HEK293T (cell line): ENCODE data around the gene CRYBA2.

Experiments
- CTCF ChIA-PET: fragments of 350-600 bp; formaldehyde crosslinking; extraction: SDS; loops from one replicate; lab custom pipeline; 2021; ENCODE audit warnings: antibody characterized with exemption, inconsistent platforms; lab: Yijun Ruan, JAX
- POLR2A ChIA-PET: fragments of 350-600 bp; formaldehyde crosslinking; extraction: SDS; loops from one replicate; lab custom pipeline; 2020; ENCODE audit warnings: antibody characterized with exemption, inconsistent platforms; lab: Yijun Ruan, JAX
- DNase-seq: peaks from one replicate; pipeline ENCODE4 v3.0.0; 2012; ENCODE audit warnings: mixed read lengths; ENCODE audit errors: extremely low spot score
- ARNT ChIP-seq: fragments of 450-650 bp; IDR thresholded peaks from 2 replicates; pipeline ENCODE4 v1.6.1; 2017; ENCODE audit warnings: mild to moderate bottlenecking
- BHLHE40 ChIP-seq: fragments of 450-650 bp; IDR thresholded peaks from 2 replicates; pipeline ENCODE4 v1.6.1; 2016; ENCODE audit warnings: mild to moderate bottlenecking, moderate library complexity, borderline replicate concordance
- CTBP1 ChIP-seq: fragments of 450-650 bp; IDR thresholded peaks from 2 replicates; pipeline ENCODE4 v1.6.1; 2016; ENCODE audit warnings: borderline replicate concordance
- ELF4 ChIP-seq: fragments of 450-650 bp; IDR thresholded peaks from 2 replicates; pipeline ENCODE4 v1.6.1; 2017; ENCODE audit warnings: antibody characterized with exemption
- FOXA1 ChIP-seq: fragments of 450-650 bp; IDR thresholded peaks from 2 replicates; pipeline ENCODE4 v1.6.1; 2016; ENCODE audit warnings: mild to moderate bottlenecking
- FOXK2 ChIP-seq: fragments of 450-650 bp; IDR thresholded peaks from 2 replicates; pipeline ENCODE4 v1.6.1; 2016; ENCODE audit warnings: mild to moderate bottlenecking
- FOXM1 ChIP-seq: fragments of 450-650 bp; IDR thresholded peaks from 2 replicates; pipeline ENCODE4 v1.6.1; 2017; ENCODE audit warnings: mild to moderate bottlenecking, borderline replicate concordance
- HDGF ChIP-seq: fragments of 450-650 bp; IDR thresholded peaks from 2 replicates; pipeline ENCODE4 v1.6.1; 2017; ENCODE audit warnings: antibody characterized with exemption, borderline replicate concordance
- L3MBTL2 ChIP-seq: fragments of 450-650 bp; conservative IDR thresholded peaks from 2 replicates; pipeline ENCODE4 v1.6.1; 2016; ENCODE audit warnings: mild to moderate bottlenecking
- LEF1 ChIP-seq: fragments of 450-650 bp; IDR thresholded peaks from 2 replicates; pipeline ENCODE4 v1.6.1; 2017; ENCODE audit warnings: mild to moderate bottlenecking, borderline replicate concordance
- NFRKB ChIP-seq: fragments of 450-650 bp; IDR thresholded peaks from 2 replicates; pipeline ENCODE4 v1.6.1; 2016; ENCODE audit warnings: mild to moderate bottlenecking, moderate library complexity
- SP1 ChIP-seq: fragments of 450-650 bp; IDR thresholded peaks from 2 replicates; pipeline ENCODE4 v1.6.1; 2017
- SUZ12 ChIP-seq: fragments of 450-650 bp; IDR thresholded peaks from 2 replicates; pipeline ENCODE4 v1.6.1; 2016; ENCODE audit warnings: mild to moderate bottlenecking
- TARDBP ChIP-seq: fragments of 450-650 bp; IDR thresholded peaks from 2 replicates; pipeline ENCODE4 v1.6.1; 2016
- ZNF384 ChIP-seq: fragments of 450-650 bp; IDR thresholded peaks from 2 replicates; pipeline ENCODE4 v1.6.1; 2016
- TF ChIP-seq, protein P1 (sequence below): fragments of 450-650 bp; IDR thresholded peaks from 2 replicates; pipeline ENCODE4 v1.6.1; 2016

The CRYBA2 gene

GRCh38 chr2:218999881-219000568 lies 6.8 kb upstream of the CRYBA2 start:
- TF ChIP-seq FOXA1 (no peak), SUZ12 (no peak), NFRKB (no peak), FOXK2 (no peak), L3MBTL2 (no peak), SP1 (no peak), CTBP1 (no peak), BHLHE40 (no peak), LEF1 (no peak), ARNT (no peak)
- TF ChIP-seq, protein P1, sequence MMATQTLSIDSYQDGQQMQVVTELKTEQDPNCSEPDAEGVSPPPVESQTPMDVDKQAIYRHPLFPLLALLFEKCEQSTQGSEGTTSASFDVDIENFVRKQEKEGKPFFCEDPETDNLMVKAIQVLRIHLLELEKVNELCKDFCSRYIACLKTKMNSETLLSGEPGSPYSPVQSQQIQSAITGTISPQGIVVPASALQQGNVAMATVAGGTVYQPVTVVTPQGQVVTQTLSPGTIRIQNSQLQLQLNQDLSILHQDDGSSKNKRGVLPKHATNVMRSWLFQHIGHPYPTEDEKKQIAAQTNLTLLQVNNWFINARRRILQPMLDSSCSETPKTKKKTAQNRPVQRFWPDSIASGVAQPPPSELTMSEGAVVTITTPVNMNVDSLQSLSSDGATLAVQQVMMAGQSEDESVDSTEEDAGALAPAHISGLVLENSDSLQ, result no peak
- ChIA-PET POLR2A (no interaction called here), CTCF (interaction anchor here (0.8 to 1.0 kb wide), 2 partner anchors 19 to 20 kb away, joined by 3 read pairs; no protein-coding TSS in a partner anchor)
- no peak for DNase-seq

DNA sequence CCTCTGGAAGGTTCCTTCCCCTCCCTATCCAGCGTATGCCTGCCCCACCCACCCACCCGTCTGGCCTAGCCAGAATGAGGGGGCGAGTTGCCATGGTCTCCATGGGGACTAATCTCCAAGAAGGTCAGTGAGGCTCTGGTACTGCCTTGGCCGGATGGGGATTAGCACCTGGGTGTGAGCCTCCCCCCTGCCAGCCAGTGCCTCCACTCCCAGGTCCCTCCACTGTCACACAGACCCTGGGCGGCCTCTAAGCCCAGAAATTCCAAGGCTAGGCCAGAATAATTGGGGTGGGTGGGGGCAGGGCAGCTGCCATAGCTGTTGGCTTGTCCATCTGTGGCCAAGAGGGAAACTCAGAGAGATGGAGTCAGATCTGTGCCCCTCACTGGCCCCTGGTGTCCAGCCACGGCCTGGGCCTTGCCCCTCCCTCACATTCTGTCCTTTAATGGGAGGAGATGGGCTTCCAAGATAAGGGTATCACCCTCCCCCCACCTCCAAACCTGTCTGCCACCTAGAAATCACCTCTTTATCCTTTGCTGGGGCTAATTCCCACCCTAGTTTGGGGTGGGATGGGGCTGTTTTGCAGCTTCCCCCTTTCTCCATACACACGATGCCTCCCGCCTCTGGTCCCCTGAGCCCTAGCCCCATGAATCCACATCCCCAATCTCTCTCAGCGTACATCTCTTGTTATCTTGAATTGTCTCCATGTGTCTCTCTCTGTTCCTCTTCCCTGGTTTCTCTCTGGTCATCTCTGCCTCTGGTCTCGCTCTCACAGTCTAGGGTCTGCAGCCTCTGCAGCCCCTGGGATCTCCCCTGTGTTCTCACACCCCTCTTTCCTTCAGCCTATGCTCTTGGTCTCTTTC lies 6.0 kb upstream of the CRYBA2 start:
- CTCF ChIA-PET, result interaction anchor here (0.8 kb wide), 1 partner anchor 18 kb away, joined by 3 read pairs; no protein-coding TSS in a partner anchor
- no peak for DNase-seq
- TF ChIP-seq, protein P1, result no peak
- TF ChIP-seq SUZ12 (no peak), CTBP1 (no peak), FOXM1 (no peak), FOXK2 (no peak), ELF4 (no peak), HDGF (no peak), BHLHE40 (no peak), L3MBTL2 (no peak), LEF1 (no peak), NFRKB (no peak), SP1 (no peak), ZNF384 (no peak), FOXA1 (no peak), TARDBP (no peak), ARNT (no peak)
- POLR2A ChIA-PET, result interaction anchor here (0.7 kb wide), 1 partner anchor 448 kb away, joined by 3 read pairs; no protein-coding TSS in a partner anchor

GRCh38 chr2:218998414-218999002 lies 5.3 kb upstream of the CRYBA2 start:
- ChIA-PET POLR2A (interaction anchor here (0.7 kb wide), 1 partner anchor 448 kb away, joined by 3 read pairs; no protein-coding TSS in a partner anchor), CTCF (no interaction called here)
- no peak for TF ChIP-seq TARDBP
- no peak for TF ChIP-seq CTBP1
- TF ChIP-seq NFRKB, result no peak
- TF ChIP-seq BHLHE40, result no peak
- TF ChIP-seq SUZ12, result no peak
- no peak for TF ChIP-seq FOXM1
- TF ChIP-seq, protein P1, result no peak
- DNase-seq, result no peak

- ChIA-PET CTCF (interaction anchor here (1.3 kb wide), 1 partner anchor 18 kb away, joined by 3 read pairs; no protein-coding TSS in a partner anchor), POLR2A (no interaction called here)
- DNase-seq, result no peak
- TF ChIP-seq ARNT, result no peak
- no peak for TF ChIP-seq ELF4
- TF ChIP-seq, protein P1, result no peak
- no peak for TF ChIP-seq L3MBTL2
- TF ChIP-seq ZNF384, result no peak
- TF ChIP-seq SUZ12, result no peak
- TF ChIP-seq LEF1, result no peak
- no peak for TF ChIP-seq FOXK2
- no peak for TF ChIP-seq BHLHE40
- no peak for TF ChIP-seq SP1
These were observed 4.5 kb upstream of the CRYBA2 start for GRCh38 chr2:218997731-218998130.

GRCh38 chr2:218996937-218997336 lies 3.7 kb upstream of the CRYBA2 start:
- TF ChIP-seq ZNF384, result no peak
- no peak for TF ChIP-seq CTBP1
- no peak for TF ChIP-seq LEF1
- no peak for TF ChIP-seq ARNT
- no peak for TF ChIP-seq SP1
- no peak for TF ChIP-seq SUZ12
- TF ChIP-seq, protein P1, result no peak
- no peak for TF ChIP-seq TARDBP
- TF ChIP-seq FOXA1, result no peak
- TF ChIP-seq L3MBTL2, result no peak
- no peak for TF ChIP-seq ELF4
- TF ChIP-seq FOXK2, result no peak
- TF ChIP-seq BHLHE40, result no peak
- TF ChIP-seq HDGF, result no peak
- no peak for TF ChIP-seq NFRKB
- no peak for TF ChIP-seq FOXM1
- ChIA-PET CTCF (interaction anchor here (0.9 to 2.7 kb wide), 3 partner anchors 14 to 136 kb away, joined by 3 to 6 read pairs (median 3); no protein-coding TSS in a partner anchor), POLR2A (no interaction called here)
- no peak for DNase-seq
